OCI-LY1 (cell line): ENCODE results near the gene CDK16.

ENCODE experiments used
- CTCF ChIP-seq: fragments of 200-600 bp; sonication (generic), shearing (Covaris generic); IDR thresholded peaks from 2 replicates; pipeline ENCODE4 v1.5.1; 2017; ENCODE audit warnings: mild to moderate bottlenecking, antibody characterized with exemption, low read length, moderate library complexity, mixed read lengths
- EZH2 ChIP-seq: fragments of 200-600 bp; sonication (generic), shearing (Covaris generic); IDR thresholded peaks from 2 replicates; pipeline ENCODE4 v1.8.0; 2017; ENCODE audit warnings: borderline replicate concordance, mixed run types, mild to moderate bottlenecking, antibody characterized with exemption, low read length, moderate library complexity, mixed read lengths

GRCh38 chrX:47248576-47248975 is 30.1 kb downstream of the CDK16 start:
- TF ChIP-seq EZH2 = no peak
- no peak for TF ChIP-seq CTCF
